Measurements from ENCODE around the gene ZNG1A. TPM values are rescaled to one million over a fixed set of nuclear protein-coding genes. Genes with fewer than 3 reads are reported as not detected.
A peak's percentile ranks its signal among the peaks of the same experiment; 100 is the strongest.
"Not testable (repeated sequence)": the region's sequence is repeated elsewhere in the genome, so short reads cannot be mapped to it uniquely, and the experiment has no call there.

The ZNG1A gene
- total and polyA plus RNA-seq, 4 donors: 37.5 to 51.4 (median 42.0) TPM

GRCh38 chr9:87860-88259 is 91.0 kb downstream of the ZNG1A start:
- H3K27ac ChIP-seq (ENCODE audit: low read depth, low read length); DNase-seq (ENCODE audit: low read depth in 4 of 6, low spot score in 6 of 6); H3K4me3 ChIP-seq (ENCODE audit: low read depth, low read length); H3K4me1 ChIP-seq (ENCODE audit: control insufficient read depth, insufficient read depth, low read length); H3K36me3 ChIP-seq (ENCODE audit: control insufficient read depth, insufficient read depth, low read length); H3K9me3 ChIP-seq (ENCODE audit: control insufficient read depth, insufficient read depth, low read length); H3K27me3 ChIP-seq (ENCODE audit: control insufficient read depth, insufficient read depth, low read length): not testable (repeated sequence)
- no CpG with 5 or more reads among the region's 6 CpGs for WGBS (ENCODE audit: insufficient coverage)

- no CpG with 5 or more reads among the region's 4 CpGs for WGBS (ENCODE audit: insufficient coverage)
- H3K4me3 ChIP-seq (ENCODE audit: low read depth, low read length); H3K9me3 ChIP-seq (ENCODE audit: control insufficient read depth, insufficient read depth, low read length); H3K36me3 ChIP-seq (ENCODE audit: control insufficient read depth, insufficient read depth, low read length); DNase-seq (ENCODE audit: low read depth in 4 of 6, low spot score in 6 of 6); H3K27me3 ChIP-seq (ENCODE audit: control insufficient read depth, insufficient read depth, low read length); H3K27ac ChIP-seq (ENCODE audit: low read depth, low read length); H3K4me1 ChIP-seq (ENCODE audit: control insufficient read depth, insufficient read depth, low read length): not testable (repeated sequence)
These were observed 91.8 kb downstream of the ZNG1A start for GRCh38 chr9:87105-87504.

GRCh38 chr9:86697-87096 is 92.2 kb downstream of the ZNG1A start:
- not testable (repeated sequence) for H3K4me1 ChIP-seq (ENCODE audit: control insufficient read depth, insufficient read depth, low read length); H3K36me3 ChIP-seq (ENCODE audit: control insufficient read depth, insufficient read depth, low read length); DNase-seq (ENCODE audit: low read depth in 4 of 6, low spot score in 6 of 6); H3K27ac ChIP-seq (ENCODE audit: low read depth, low read length); H3K4me3 ChIP-seq (ENCODE audit: low read depth, low read length); H3K27me3 ChIP-seq (ENCODE audit: control insufficient read depth, insufficient read depth, low read length); H3K9me3 ChIP-seq (ENCODE audit: control insufficient read depth, insufficient read depth, low read length)

GRCh38 chr9:82932-83689 is 95.7 kb downstream of the ZNG1A start:
- H3K27ac ChIP-seq (ENCODE audit: low read depth, low read length); H3K36me3 ChIP-seq (ENCODE audit: control insufficient read depth, insufficient read depth, low read length); H3K27me3 ChIP-seq (ENCODE audit: control insufficient read depth, insufficient read depth, low read length); DNase-seq (ENCODE audit: low read depth in 4 of 6, low spot score in 6 of 6); H3K4me1 ChIP-seq (ENCODE audit: control insufficient read depth, insufficient read depth, low read length); H3K9me3 ChIP-seq (ENCODE audit: control insufficient read depth, insufficient read depth, low read length); H3K4me3 ChIP-seq (ENCODE audit: low read depth, low read length): not testable (repeated sequence)
- 76% methylated on average over 4 of the region's 31 CpGs for WGBS (ENCODE audit: insufficient coverage)

GRCh38 chr9:78333-78732 is 100.5 kb downstream of the ZNG1A start:
- not testable (repeated sequence) for H3K27ac ChIP-seq (ENCODE audit: low read depth, low read length); H3K36me3 ChIP-seq (ENCODE audit: control insufficient read depth, insufficient read depth, low read length)
- no CpG with 5 or more reads among the region's 3 CpGs for WGBS (ENCODE audit: insufficient coverage)

GRCh38 chr9:76389-76788 is 102.5 kb downstream of the ZNG1A start:
- H3K27me3 ChIP-seq (ENCODE audit: control insufficient read depth, insufficient read depth, low read length); H3K36me3 ChIP-seq (ENCODE audit: control insufficient read depth, insufficient read depth, low read length); H3K9me3 ChIP-seq (ENCODE audit: control insufficient read depth, insufficient read depth, low read length); H3K27ac ChIP-seq (ENCODE audit: low read depth, low read length); DNase-seq (ENCODE audit: low read depth in 4 of 6, low spot score in 6 of 6); H3K4me3 ChIP-seq (ENCODE audit: low read depth, low read length); H3K4me1 ChIP-seq (ENCODE audit: control insufficient read depth, insufficient read depth, low read length): not testable (repeated sequence)
- no CpG with 5 or more reads among the region's 3 CpGs for WGBS (ENCODE audit: insufficient coverage)

More at GRCh38 chr9:78333-78732, 100.5 kb downstream of the ZNG1A start:
- H3K4me1 ChIP-seq (ENCODE audit: control insufficient read depth, insufficient read depth, low read length); H3K4me3 ChIP-seq (ENCODE audit: low read depth, low read length); H3K9me3 ChIP-seq (ENCODE audit: control insufficient read depth, insufficient read depth, low read length); H3K27me3 ChIP-seq (ENCODE audit: control insufficient read depth, insufficient read depth, low read length); DNase-seq (ENCODE audit: low read depth in 4 of 6, low spot score in 6 of 6): not testable (repeated sequence)

GRCh38 chr9:73900-74525 is 104.8 kb downstream of the ZNG1A start:
- H3K4me1 ChIP-seq (ENCODE audit: control insufficient read depth, insufficient read depth, low read length); H3K36me3 ChIP-seq (ENCODE audit: control insufficient read depth, insufficient read depth, low read length); H3K27me3 ChIP-seq (ENCODE audit: control insufficient read depth, insufficient read depth, low read length); DNase-seq (ENCODE audit: low read depth in 4 of 6, low spot score in 6 of 6); H3K4me3 ChIP-seq (ENCODE audit: low read depth, low read length); H3K27ac ChIP-seq (ENCODE audit: low read depth, low read length); H3K9me3 ChIP-seq (ENCODE audit: control insufficient read depth, insufficient read depth, low read length): not testable (repeated sequence)
- WGBS (ENCODE audit: insufficient coverage): no CpG with 5 or more reads among the region's 18 CpGs

GRCh38 chr9:73076-73899 is 105.6 kb downstream of the ZNG1A start:
- DNase-seq (ENCODE audit: low read depth in 4 of 6, low spot score in 6 of 6): peak in 2 of 6 donors; percentile 9 to 22
- not testable (repeated sequence) for H3K9me3 ChIP-seq (ENCODE audit: control insufficient read depth, insufficient read depth, low read length); H3K27ac ChIP-seq (ENCODE audit: low read depth, low read length); H3K27me3 ChIP-seq (ENCODE audit: control insufficient read depth, insufficient read depth, low read length); H3K36me3 ChIP-seq (ENCODE audit: control insufficient read depth, insufficient read depth, low read length); H3K4me1 ChIP-seq (ENCODE audit: control insufficient read depth, insufficient read depth, low read length); H3K4me3 ChIP-seq (ENCODE audit: low read depth, low read length)
- WGBS (ENCODE audit: insufficient coverage): under 1% methylated on average over 106 of the region's 109 CpGs
